Measurements from ENCODE around the gene CPNE9.

Gene CPNE9

GRCh38 chr3:9688961-9689360, 14.7 kb upstream of the CPNE9 start:
- no peak for DNase-seq

GRCh38 chr3:9689757-9690156, 13.9 kb upstream of the CPNE9 start:
- no peak for DNase-seq

- no peak for DNase-seq
Measured at GRCh38 chr3:9690451-9691450, 12.9 kb upstream of the CPNE9 start.

GRCh38 chr3:9691636-9692035, 12.0 kb upstream of the CPNE9 start:
- DNase-seq = no peak

GRCh38 chr3:9692416-9692815, 11.2 kb upstream of the CPNE9 start:
- no peak for DNase-seq

- DNase-seq = no peak
Measured at GRCh38 chr3:9695345-9695744, 8.3 kb upstream of the CPNE9 start.

- DNase-seq = no peak
Measured at GRCh38 chr3:9695746-9696145, 7.9 kb upstream of the CPNE9 start.

- no peak for DNase-seq
Measured at GRCh38 chr3:9696480-9697220, 7.0 kb upstream of the CPNE9 start.

GRCh38 chr3:9697892-9698291, 5.7 kb upstream of the CPNE9 start:
- DNase-seq = no peak

- no peak for DNase-seq
Measured at GRCh38 chr3:9698293-9698692, 5.3 kb upstream of the CPNE9 start.

GRCh38 chr3:9700536-9700935, 3.1 kb upstream of the CPNE9 start:
- no peak for DNase-seq

GRCh38 chr3:9701006-9701405, 2.6 kb upstream of the CPNE9 start:
- no peak for DNase-seq

GRCh38 chr3:9701711-9702110, 1.9 kb upstream of the CPNE9 start:
- no peak for DNase-seq

GRCh38 chr3:9703240-9703639, 393 bp upstream of the CPNE9 start:
- DNase-seq = no peak

GRCh38 chr3:9704347-9705322, 1.0 kb downstream of the CPNE9 start:
- DNase-seq = no peak

- no peak for DNase-seq
Measured at GRCh38 chr3:9710174-9710739, 6.6 kb downstream of the CPNE9 start.

- no peak for DNase-seq
Measured at GRCh38 chr3:9712415-9712814, 8.8 kb downstream of the CPNE9 start.

- DNase-seq = no peak
Measured at GRCh38 chr3:9713142-9713541, 9.5 kb downstream of the CPNE9 start.

- DNase-seq = no peak
Measured at GRCh38 chr3:9715136-9715535, 11.5 kb downstream of the CPNE9 start.

GRCh38 chr3:9715764-9716437, 12.3 kb downstream of the CPNE9 start:
- DNase-seq = peak; percentile 45

GRCh38 chr3:9716801-9717555, 13.3 kb downstream of the CPNE9 start:
- DNase-seq = no peak

Data from NK-92 treated with Interleukin-12 subunit alpha and Interleukin-12 subunit beta, amount 100 ng/mL, for 24 hours (cell line).